PC-3 (cell line): ENCODE data around the gene PCYT2.

Experiments
- EZH2 ChIP-seq: fragments of 300-600 bp; sonication (generic); IDR thresholded peaks from one replicate; pipeline ENCODE4 v1.6.1; 2017; ENCODE audit warnings: antibody characterized with exemption, mild to moderate bottlenecking, low read length; ENCODE audit not compliant: unreplicated experiment
- EZH2phosphoT487 ChIP-seq: fragments of 300-600 bp; sonication (generic); IDR thresholded peaks from 2 replicates; pipeline ENCODE4 v1.6.1; 2018; ENCODE audit warnings: mild to moderate bottlenecking, antibody characterized with exemption, low read length, borderline replicate concordance
- TF ChIP-seq, protein P1 (sequence below): fragments of 300-600 bp; sonication (generic); conservative IDR thresholded peaks from 2 replicates; pipeline ENCODE4 v1.5.1; 2017; ENCODE audit warnings: antibody characterized with exemption, low read depth, mild to moderate bottlenecking, low read length

DNA sequence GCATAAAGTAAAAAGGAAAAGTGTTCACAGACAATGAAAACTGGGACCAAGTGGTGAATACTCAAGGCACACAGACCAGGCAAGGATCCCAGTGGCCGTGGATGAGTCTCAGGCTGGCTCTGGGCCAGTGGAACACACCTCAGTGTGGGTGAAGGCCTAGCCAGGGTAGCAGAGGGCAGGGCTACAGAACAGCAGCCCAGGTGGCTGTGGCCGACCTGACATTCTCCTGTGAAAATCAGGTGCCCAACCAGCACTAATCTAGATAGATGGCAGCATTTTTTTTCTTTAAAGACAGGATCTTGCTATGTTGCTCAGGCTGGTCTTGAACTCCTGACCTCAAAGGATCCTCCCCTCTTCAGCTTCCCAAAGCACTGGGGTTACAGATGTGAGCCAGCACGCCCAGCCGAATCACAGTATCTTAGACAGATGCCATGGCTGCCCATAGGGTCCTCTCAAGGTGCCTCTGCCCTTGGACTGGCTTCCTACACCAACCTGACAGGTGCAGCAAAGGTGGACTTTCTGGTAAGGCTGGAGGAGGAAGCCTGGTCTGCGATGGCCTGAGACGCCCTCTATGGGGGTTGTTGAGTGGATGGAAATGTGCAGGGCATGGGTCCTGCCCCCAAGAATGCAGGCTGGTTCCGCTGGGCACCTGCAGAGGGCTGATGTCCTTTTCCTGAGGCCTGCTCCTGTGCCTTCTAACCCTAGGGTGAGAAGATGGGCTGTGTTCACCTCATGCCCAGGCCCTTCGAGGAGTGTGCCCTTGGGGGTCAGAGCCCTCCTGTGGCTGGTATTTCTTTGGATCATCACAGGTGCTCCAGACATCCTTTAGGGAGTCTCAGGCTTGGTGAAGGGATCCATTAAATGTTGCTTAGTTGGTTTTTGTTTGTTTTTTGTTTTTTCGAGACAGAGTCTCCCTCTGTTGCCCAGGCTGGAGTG, 47.1 kb downstream of the PCYT2 start:
- TF ChIP-seq, protein P1, sequence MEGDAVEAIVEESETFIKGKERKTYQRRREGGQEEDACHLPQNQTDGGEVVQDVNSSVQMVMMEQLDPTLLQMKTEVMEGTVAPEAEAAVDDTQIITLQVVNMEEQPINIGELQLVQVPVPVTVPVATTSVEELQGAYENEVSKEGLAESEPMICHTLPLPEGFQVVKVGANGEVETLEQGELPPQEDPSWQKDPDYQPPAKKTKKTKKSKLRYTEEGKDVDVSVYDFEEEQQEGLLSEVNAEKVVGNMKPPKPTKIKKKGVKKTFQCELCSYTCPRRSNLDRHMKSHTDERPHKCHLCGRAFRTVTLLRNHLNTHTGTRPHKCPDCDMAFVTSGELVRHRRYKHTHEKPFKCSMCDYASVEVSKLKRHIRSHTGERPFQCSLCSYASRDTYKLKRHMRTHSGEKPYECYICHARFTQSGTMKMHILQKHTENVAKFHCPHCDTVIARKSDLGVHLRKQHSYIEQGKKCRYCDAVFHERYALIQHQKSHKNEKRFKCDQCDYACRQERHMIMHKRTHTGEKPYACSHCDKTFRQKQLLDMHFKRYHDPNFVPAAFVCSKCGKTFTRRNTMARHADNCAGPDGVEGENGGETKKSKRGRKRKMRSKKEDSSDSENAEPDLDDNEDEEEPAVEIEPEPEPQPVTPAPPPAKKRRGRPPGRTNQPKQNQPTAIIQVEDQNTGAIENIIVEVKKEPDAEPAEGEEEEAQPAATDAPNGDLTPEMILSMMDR: 0 out of 2 replicates have a peak, but pooled peaks have one; percentile 27
- TF ChIP-seq EZH2: no peak
- TF ChIP-seq EZH2phosphoT487: no peak
